DND-41 (cell line): ENCODE results near the gene SRMS.

ENCODE experiments used
- ATAC-seq: fragments of 200-7000 bp; cut with Tn5 transposase; 3 replicates; pipeline ENCODE4 v1.9.1; 2021; ENCODE audit warnings: low read depth; ENCODE audit not compliant: insufficient read depth
- DNase-seq: peaks from one replicate; pipeline ENCODE4 v3.0.0-alpha.2; 2020
- H2AFZ ChIP-seq: 2 replicates; pipeline ENCODE4 v1.6.0; 2012; ENCODE audit warnings: low read depth, low read length
- H3K27ac ChIP-seq: 2 replicates; pipeline ENCODE4 v1.5.1; 2012; ENCODE audit warnings: low read length, inconsistent platforms
- H3K27me3 ChIP-seq: fragments of 200-600 bp; sonication (generic); 2 replicates; pipeline ENCODE4 v1.6.0; 2012; ENCODE audit warnings: low read length, mild to moderate bottlenecking, inconsistent platforms; ENCODE audit not compliant: insufficient read depth, poor library complexity
- H3K36me3 ChIP-seq: 2 replicates; pipeline ENCODE4 v1.5.1; 2012; ENCODE audit warnings: low read length, inconsistent platforms; ENCODE audit not compliant: insufficient read depth
- H3K4me1 ChIP-seq: 2 replicates; pipeline ENCODE4 v1.5.1; 2012; ENCODE audit warnings: mild to moderate bottlenecking, low read length; ENCODE audit not compliant: insufficient read depth
- H3K4me2 ChIP-seq: 2 replicates; pipeline ENCODE4 v1.6.0; 2012; ENCODE audit warnings: mild to moderate bottlenecking, moderate library complexity, low read length, inconsistent platforms; ENCODE audit not compliant: insufficient read depth
- H3K4me3 ChIP-seq, 2 experiments: fragments of 200-600 bp in 1 of 2; shearing (Covaris generic) in 1 of 2; 2 replicates each; pipeline ENCODE4 v1.5.1; 2012 to 2016; ENCODE audit warnings: inconsistent platforms in 2 of 2, low read length in 2 of 2, mild to moderate bottlenecking in 2 of 2, low read depth in 1 of 2, moderate library complexity in 1 of 2
- H3K79me2 ChIP-seq: 2 replicates; pipeline ENCODE4 v1.6.0; 2012; ENCODE audit warnings: low read length, inconsistent platforms; ENCODE audit not compliant: insufficient read depth
- H3K9ac ChIP-seq: 2 replicates; pipeline ENCODE4 v1.6.0; 2012; ENCODE audit warnings: low read depth, mild to moderate bottlenecking, inconsistent platforms, low read length, moderate library complexity
- H3K9me3 ChIP-seq: 2 replicates; pipeline ENCODE4 v1.5.1; 2012; ENCODE audit warnings: low read length, moderate library complexity, mild to moderate bottlenecking, inconsistent platforms; ENCODE audit not compliant: insufficient read depth, severe bottlenecking
- H4K20me1 ChIP-seq: 2 replicates; pipeline ENCODE4 v1.6.0; 2012; ENCODE audit warnings: low read length; ENCODE audit not compliant: insufficient read depth
- CTCF ChIP-seq: IDR thresholded peaks from 2 replicates; pipeline ENCODE4 v1.5.1; 2012; ENCODE audit warnings: borderline replicate concordance, low read length, moderate library complexity, mild to moderate bottlenecking; ENCODE audit not compliant: poor library complexity, severe bottlenecking; ENCODE audit errors: extremely low read depth
- EZH2 ChIP-seq: IDR thresholded peaks from 3 replicates; pipeline ENCODE4 v1.6.1; 2012; ENCODE audit warnings: borderline replicate concordance, low read depth, mild to moderate bottlenecking, moderate library complexity, low read length, inconsistent platforms; ENCODE audit not compliant: severe bottlenecking

Gene SRMS

GRCh38 chr20:63544241-63544957, 3.1 kb downstream of the SRMS start:
- Histone ChIP-seq H3K4me2 (no peak overlapping the region), H4K20me1 (peaks cover 7% of the 10 kb centered on the region), H3K4me1 (no peaks in the 10 kb centered on the region), H3K27me3 (peaks cover 4% of the 10 kb centered on the region), H3K4me3 (no peak overlapping the region), H3K36me3 (no peaks in the 10 kb centered on the region), H3K79me2 (no peaks in the 10 kb centered on the region), H3K27ac (no peak overlapping the region), H2AFZ (no peak overlapping the region), H3K9ac (no peak overlapping the region), H3K9me3 (no peaks in the 10 kb centered on the region)
- DNase-seq: no peak
- no peak for ATAC-seq
- no peak for TF ChIP-seq CTCF

GRCh38 chr20:63543733-63544132, 3.8 kb downstream of the SRMS start:
- H3K4me2 ChIP-seq: no peak overlapping the region
- DNase-seq (no peak), ATAC-seq (no peak)
- H3K4me1 ChIP-seq: 0 out of 2 replicates have a peak, but pooled peaks cover 2% of the 10 kb centered on the region
- H3K9me3 ChIP-seq: no peaks in the 10 kb centered on the region
- H3K4me3 ChIP-seq: no peak overlapping the region
- no peaks in the 10 kb centered on the region for H3K36me3 ChIP-seq
- H3K79me2 ChIP-seq: no peaks in the 10 kb centered on the region
- TF ChIP-seq CTCF (no peak), EZH2 (no peak)
- no peak overlapping the region for H3K27ac ChIP-seq
- H4K20me1 ChIP-seq: peaks cover 7% of the 10 kb centered on the region
- H2AFZ ChIP-seq: no peak overlapping the region
- no peak overlapping the region for H3K9ac ChIP-seq
- peaks cover 3% of the 10 kb centered on the region for H3K27me3 ChIP-seq

GRCh38 chr20:63543131-63543530, 4.4 kb downstream of the SRMS start:
- H3K27ac ChIP-seq: no peak overlapping the region
- no peak overlapping the region for H3K4me3 ChIP-seq
- H2AFZ ChIP-seq: no peak overlapping the region
- H3K4me2 ChIP-seq: no peak overlapping the region
- H3K9ac ChIP-seq: no peak overlapping the region
- TF ChIP-seq EZH2 (no peak), CTCF (no peak)
- H3K36me3 ChIP-seq: no peaks in the 10 kb centered on the region
- H3K4me1 ChIP-seq: peaks cover 8% of the 10 kb centered on the region
- H4K20me1 ChIP-seq: peaks cover 7% of the 10 kb centered on the region
- no peaks in the 10 kb centered on the region for H3K9me3 ChIP-seq
- H3K27me3 ChIP-seq: no peaks in the 10 kb centered on the region
- no peaks in the 10 kb centered on the region for H3K79me2 ChIP-seq
- DNase-seq (no peak), ATAC-seq (no peak)
